Adrenal gland (tissue), 5 donors: ENCODE measurements around the gene MAP7.

Experiments
- CTCF ChIP-seq, 6 experiments: fragments of 450-650 bp in 4 of 6; fragments of 200-600 bp in 2 of 6; sonication (generic) in 1 of 6; IDR thresholded peaks; 1 replicate in 5 of 6; 2 replicates in 1 of 6; pipeline versions ENCODE4 v1.5.1 to v1.8.0; 2016 to 2021; ENCODE audit warnings: antibody characterized with exemption in 6 of 6, mild to moderate bottlenecking in 2 of 6, moderate library complexity in 1 of 6
- POLR2A ChIP-seq, 2 donors: fragments of 450-650 bp; IDR thresholded peaks; one replicate each; pipeline ENCODE4 v1.6.1; 2017; ENCODE audit warnings: antibody characterized with exemption in 2 of 2, mild to moderate bottlenecking in 2 of 2, moderate library complexity in 1 of 2
- donor health status: DM: no; HTN: no; CAD: no.

- TF ChIP-seq CTCF (IDR thresholded peaks at IDR 0.05): no peak
- no peak for TF ChIP-seq POLR2A (IDR thresholded peaks at IDR 0.05)
These were observed 213.1 kb downstream of the MAP7 start for GRCh38 chr6:136337121-136337520.
